ENCODE results near the gene SCOC.

DNA sequence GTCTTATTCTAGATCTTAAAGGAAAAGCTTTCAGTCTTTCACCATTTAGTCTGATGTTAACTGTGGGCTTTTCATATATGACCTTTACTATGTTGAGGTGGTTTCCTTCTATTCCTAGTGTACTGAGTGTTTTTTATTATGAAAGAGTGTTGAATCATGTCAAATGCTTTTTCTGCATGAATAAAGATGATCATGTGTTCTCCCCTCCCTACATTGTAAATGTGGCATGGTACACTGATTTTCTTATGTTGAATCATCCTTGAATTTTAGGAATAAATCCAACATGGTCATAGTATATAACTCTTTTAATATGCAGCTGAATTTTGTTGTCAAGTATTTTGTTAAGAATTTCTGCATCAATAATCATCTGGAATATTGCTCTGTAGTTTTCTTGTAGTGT is 49.7 kb downstream of the SCOC start:
- TF ChIP-seq, protein P1, sequence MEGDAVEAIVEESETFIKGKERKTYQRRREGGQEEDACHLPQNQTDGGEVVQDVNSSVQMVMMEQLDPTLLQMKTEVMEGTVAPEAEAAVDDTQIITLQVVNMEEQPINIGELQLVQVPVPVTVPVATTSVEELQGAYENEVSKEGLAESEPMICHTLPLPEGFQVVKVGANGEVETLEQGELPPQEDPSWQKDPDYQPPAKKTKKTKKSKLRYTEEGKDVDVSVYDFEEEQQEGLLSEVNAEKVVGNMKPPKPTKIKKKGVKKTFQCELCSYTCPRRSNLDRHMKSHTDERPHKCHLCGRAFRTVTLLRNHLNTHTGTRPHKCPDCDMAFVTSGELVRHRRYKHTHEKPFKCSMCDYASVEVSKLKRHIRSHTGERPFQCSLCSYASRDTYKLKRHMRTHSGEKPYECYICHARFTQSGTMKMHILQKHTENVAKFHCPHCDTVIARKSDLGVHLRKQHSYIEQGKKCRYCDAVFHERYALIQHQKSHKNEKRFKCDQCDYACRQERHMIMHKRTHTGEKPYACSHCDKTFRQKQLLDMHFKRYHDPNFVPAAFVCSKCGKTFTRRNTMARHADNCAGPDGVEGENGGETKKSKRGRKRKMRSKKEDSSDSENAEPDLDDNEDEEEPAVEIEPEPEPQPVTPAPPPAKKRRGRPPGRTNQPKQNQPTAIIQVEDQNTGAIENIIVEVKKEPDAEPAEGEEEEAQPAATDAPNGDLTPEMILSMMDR (IDR thresholded peaks at IDR 0.05; ENCODE audit: low read depth, low read length): no peak
- no peak for TF ChIP-seq EZH2phosphoT487 (IDR thresholded peaks at IDR 0.05; ENCODE audit: low read depth)

Measured in OCI-LY3 (cell line).